HepG2 (cell line): ENCODE data around the gene LRRC10B. TPM values are rescaled to one million over a fixed set of nuclear protein-coding genes. Genes with fewer than 3 reads are reported as not detected.
A peak's percentile ranks its signal among the peaks of the same experiment; 100 is the strongest.

ENCODE experiments used
- JUND ChIP-seq: sonication (generic); formaldehyde crosslinking; IDR thresholded peaks from 2 replicates; pipeline ENCODE4 v1.8.0; 2022; ENCODE audit warnings: mild to moderate bottlenecking, missing genetic modification reagents
- KMT2A ChIP-seq: sonication (generic); formaldehyde crosslinking; IDR thresholded peaks from 2 replicates; pipeline ENCODE4 v1.4.0; 2020; ENCODE audit warnings: missing genetic modification reagents
- RBFOX2 ChIP-seq: fragments of 200-400 bp; formaldehyde crosslinking; IDR thresholded peaks from 2 replicates; pipeline ENCODE4 v1.6.1; 2017; ENCODE audit warnings: low read depth, mild to moderate bottlenecking, low read length
- RFXAP ChIP-seq: sonication (generic); formaldehyde crosslinking; IDR thresholded peaks from 2 replicates; pipeline ENCODE4 v1.4.0; 2020; ENCODE audit warnings: missing genetic modification reagents, borderline replicate concordance
- TP53 ChIP-seq: sonication (generic); formaldehyde crosslinking; conservative IDR thresholded peaks from 2 replicates; pipeline ENCODE4 v1.4.0; 2020; ENCODE audit warnings: missing genetic modification reagents
- YEATS4 ChIP-seq: sonication (generic); formaldehyde crosslinking; IDR thresholded peaks from 2 replicates; pipeline ENCODE4 v1.4.0; 2020; ENCODE audit warnings: missing genetic modification reagents, borderline replicate concordance
- ZNF143 ChIP-seq: sonication (generic); formaldehyde crosslinking; IDR thresholded peaks from 2 replicates; pipeline ENCODE4 v1.4.0; 2020; ENCODE audit warnings: missing genetic modification reagents
- ZNF562 ChIP-seq: sonication (generic); formaldehyde crosslinking; IDR thresholded peaks from 2 replicates; pipeline ENCODE4 v1.8.0; 2022; ENCODE audit warnings: missing genetic modification reagents, borderline replicate concordance
- ZNF607 ChIP-seq: sonication (generic); formaldehyde crosslinking; IDR thresholded peaks from 2 replicates; pipeline ENCODE4 v1.5.1; 2020; ENCODE audit warnings: missing genetic modification reagents, mild to moderate bottlenecking, borderline replicate concordance
- polyA plus RNA-seq, 8 experiments: library from polyadenylated mRNA; depleted of rRNA in 3 of 8; stranded (reverse) in 7 of 8; unstranded in 1 of 8; fragments of >200 nt; fragmentation: Illumina TruSeq in 4 of 8; extraction: Trizol in 4 of 8; gene quantifications; 2 replicates each; pipeline versions ENCODE4 v1.2.1 to v1.2.3, GENCODE V29; 2011 to 2016; ENCODE audit warnings: low read depth in 4 of 8, missing spikeins in 1 of 8, mixed read lengths in 1 of 8; ENCODE audit not compliant: insufficient read depth in 1 of 8
- total RNA-seq, 5 experiments: library from RNA; depleted of rRNA; stranded (reverse); fragments of >200 nt; fragmentation: Illumina TruSeq; extraction: Trizol; gene quantifications; 2 replicates each; pipeline ENCODE4 v1.2.3, GENCODE V29; 2016; ENCODE audit warnings: low read depth in 1 of 5
- TF ChIP-seq, protein P1 (sequence below): sonication (generic); formaldehyde crosslinking; conservative IDR thresholded peaks from 2 replicates; pipeline ENCODE4 v1.8.0; 2022; ENCODE audit warnings: missing genetic modification reagents
- TF ChIP-seq, protein P2 (sequence below): IDR thresholded peaks from 2 replicates; pipeline ENCODE4 v1.6.1; 2016; ENCODE audit warnings: missing compliant biosample characterization, missing genetic modification reagents, borderline replicate concordance
- TF ChIP-seq, protein P3 (sequence below), 2 experiments: sonication (generic) in 1 of 2; formaldehyde crosslinking in 1 of 2; IDR thresholded peaks; 2 replicates each; pipeline versions ENCODE4 v1.4.0 to v1.6.1; 2016 to 2020; ENCODE audit warnings: borderline replicate concordance in 1 of 2, low read depth in 1 of 2, mild to moderate bottlenecking in 1 of 2, missing genetic modification reagents in 1 of 2
- TF ChIP-seq, protein P4 (sequence below): sonication (generic); formaldehyde crosslinking; IDR thresholded peaks from 2 replicates; pipeline ENCODE4 v1.5.1; 2020; ENCODE audit warnings: mild to moderate bottlenecking, missing genetic modification reagents, moderate library complexity
- TF ChIP-seq, protein P5 (sequence below): sonication (generic); formaldehyde crosslinking; IDR thresholded peaks from 2 replicates; pipeline ENCODE4 v1.4.0; 2020; ENCODE audit warnings: missing genetic modification reagents

LRRC10B gene
- total and polyA plus RNA-seq, 2 of the 13 experiments (the other 11 are each of a cell fraction or from before 2014, with no cell fraction given) = not detected

DNA sequence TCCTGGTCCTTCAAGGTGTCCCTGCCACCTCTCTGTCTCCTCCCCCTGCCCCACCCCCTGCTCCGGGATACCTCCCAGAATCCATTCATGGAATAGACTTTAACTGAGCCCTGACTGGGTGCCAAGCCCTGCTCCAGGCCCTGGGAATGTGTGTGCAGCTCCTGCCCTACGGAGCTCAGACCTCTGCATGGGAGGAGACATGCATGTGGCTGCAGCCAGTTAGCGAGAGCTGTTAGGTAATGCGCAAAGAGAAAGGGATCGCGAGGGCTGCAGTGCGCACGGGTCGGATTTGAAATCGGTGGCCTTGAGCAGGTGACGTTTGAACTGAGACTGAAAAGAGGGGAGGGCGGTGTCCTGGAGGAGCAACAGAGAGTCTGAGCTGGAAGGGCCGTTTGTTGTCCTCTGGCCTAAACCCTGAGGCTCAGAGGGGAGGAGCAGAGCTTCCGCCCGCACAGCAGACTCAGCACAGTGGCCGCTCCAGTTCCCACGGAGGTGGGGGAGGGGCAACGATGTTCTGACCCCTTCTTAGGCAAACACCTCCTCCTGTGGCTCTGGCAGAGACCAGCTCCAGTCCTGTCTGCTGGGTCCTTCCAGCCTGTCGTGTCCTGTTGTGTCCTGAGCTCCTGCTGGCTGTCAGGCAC lies 19.8 kb upstream of the LRRC10B start (continued):
- TF ChIP-seq KMT2A (CRISPR knock-in tag) (no peak; the same call in 1 of the 2 replicates), YEATS4 (CRISPR knock-in tag) (peak; percentile 46), JUND (CRISPR knock-in tag) (no peak), ZNF143 (CRISPR knock-in tag) (0 out of 2 replicates have a peak, but pooled peaks have one; percentile 43), RBFOX2 (no peak), ZNF607 (CRISPR knock-in tag) (peak; percentile 47; the same call in 1 of the 2 replicates), ZNF562 (CRISPR knock-in tag) (no peak), RFXAP (no peak), TP53 (CRISPR knock-in tag) (no peak)
- TF ChIP-seq, protein P1, sequence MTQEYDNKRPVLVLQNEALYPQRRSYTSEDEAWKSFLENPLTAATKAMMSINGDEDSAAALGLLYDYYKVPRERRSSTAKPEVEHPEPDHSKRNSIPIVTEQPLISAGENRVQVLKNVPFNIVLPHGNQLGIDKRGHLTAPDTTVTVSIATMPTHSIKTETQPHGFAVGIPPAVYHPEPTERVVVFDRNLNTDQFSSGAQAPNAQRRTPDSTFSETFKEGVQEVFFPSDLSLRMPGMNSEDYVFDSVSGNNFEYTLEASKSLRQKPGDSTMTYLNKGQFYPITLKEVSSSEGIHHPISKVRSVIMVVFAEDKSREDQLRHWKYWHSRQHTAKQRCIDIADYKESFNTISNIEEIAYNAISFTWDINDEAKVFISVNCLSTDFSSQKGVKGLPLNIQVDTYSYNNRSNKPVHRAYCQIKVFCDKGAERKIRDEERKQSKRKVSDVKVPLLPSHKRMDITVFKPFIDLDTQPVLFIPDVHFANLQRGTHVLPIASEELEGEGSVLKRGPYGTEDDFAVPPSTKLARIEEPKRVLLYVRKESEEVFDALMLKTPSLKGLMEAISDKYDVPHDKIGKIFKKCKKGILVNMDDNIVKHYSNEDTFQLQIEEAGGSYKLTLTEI (CRISPR knock-in tag) = no peak
- TF ChIP-seq, protein P2, sequence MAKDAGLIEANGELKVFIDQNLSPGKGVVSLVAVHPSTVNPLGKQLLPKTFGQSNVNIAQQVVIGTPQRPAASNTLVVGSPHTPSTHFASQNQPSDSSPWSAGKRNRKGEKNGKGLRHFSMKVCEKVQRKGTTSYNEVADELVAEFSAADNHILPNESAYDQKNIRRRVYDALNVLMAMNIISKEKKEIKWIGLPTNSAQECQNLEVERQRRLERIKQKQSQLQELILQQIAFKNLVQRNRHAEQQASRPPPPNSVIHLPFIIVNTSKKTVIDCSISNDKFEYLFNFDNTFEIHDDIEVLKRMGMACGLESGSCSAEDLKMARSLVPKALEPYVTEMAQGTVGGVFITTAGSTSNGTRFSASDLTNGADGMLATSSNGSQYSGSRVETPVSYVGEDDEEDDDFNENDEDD (CRISPR knock-in tag) = peak; percentile 51; the same call in 1 of the 2 replicates
- TF ChIP-seq, protein P3, sequence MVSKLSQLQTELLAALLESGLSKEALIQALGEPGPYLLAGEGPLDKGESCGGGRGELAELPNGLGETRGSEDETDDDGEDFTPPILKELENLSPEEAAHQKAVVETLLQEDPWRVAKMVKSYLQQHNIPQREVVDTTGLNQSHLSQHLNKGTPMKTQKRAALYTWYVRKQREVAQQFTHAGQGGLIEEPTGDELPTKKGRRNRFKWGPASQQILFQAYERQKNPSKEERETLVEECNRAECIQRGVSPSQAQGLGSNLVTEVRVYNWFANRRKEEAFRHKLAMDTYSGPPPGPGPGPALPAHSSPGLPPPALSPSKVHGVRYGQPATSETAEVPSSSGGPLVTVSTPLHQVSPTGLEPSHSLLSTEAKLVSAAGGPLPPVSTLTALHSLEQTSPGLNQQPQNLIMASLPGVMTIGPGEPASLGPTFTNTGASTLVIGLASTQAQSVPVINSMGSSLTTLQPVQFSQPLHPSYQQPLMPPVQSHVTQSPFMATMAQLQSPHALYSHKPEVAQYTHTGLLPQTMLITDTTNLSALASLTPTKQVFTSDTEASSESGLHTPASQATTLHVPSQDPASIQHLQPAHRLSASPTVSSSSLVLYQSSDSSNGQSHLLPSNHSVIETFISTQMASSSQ (IDR thresholded peaks at IDR 0.05; ENCODE audit: low read depth) = no peak
- TF ChIP-seq, protein P3 (CRISPR knock-in tag; IDR thresholded peaks at IDR 0.05; ENCODE audit: borderline replicate concordance) = peak; percentile 57; the same call in 1 of the 2 replicates
- TF ChIP-seq, protein P4, sequence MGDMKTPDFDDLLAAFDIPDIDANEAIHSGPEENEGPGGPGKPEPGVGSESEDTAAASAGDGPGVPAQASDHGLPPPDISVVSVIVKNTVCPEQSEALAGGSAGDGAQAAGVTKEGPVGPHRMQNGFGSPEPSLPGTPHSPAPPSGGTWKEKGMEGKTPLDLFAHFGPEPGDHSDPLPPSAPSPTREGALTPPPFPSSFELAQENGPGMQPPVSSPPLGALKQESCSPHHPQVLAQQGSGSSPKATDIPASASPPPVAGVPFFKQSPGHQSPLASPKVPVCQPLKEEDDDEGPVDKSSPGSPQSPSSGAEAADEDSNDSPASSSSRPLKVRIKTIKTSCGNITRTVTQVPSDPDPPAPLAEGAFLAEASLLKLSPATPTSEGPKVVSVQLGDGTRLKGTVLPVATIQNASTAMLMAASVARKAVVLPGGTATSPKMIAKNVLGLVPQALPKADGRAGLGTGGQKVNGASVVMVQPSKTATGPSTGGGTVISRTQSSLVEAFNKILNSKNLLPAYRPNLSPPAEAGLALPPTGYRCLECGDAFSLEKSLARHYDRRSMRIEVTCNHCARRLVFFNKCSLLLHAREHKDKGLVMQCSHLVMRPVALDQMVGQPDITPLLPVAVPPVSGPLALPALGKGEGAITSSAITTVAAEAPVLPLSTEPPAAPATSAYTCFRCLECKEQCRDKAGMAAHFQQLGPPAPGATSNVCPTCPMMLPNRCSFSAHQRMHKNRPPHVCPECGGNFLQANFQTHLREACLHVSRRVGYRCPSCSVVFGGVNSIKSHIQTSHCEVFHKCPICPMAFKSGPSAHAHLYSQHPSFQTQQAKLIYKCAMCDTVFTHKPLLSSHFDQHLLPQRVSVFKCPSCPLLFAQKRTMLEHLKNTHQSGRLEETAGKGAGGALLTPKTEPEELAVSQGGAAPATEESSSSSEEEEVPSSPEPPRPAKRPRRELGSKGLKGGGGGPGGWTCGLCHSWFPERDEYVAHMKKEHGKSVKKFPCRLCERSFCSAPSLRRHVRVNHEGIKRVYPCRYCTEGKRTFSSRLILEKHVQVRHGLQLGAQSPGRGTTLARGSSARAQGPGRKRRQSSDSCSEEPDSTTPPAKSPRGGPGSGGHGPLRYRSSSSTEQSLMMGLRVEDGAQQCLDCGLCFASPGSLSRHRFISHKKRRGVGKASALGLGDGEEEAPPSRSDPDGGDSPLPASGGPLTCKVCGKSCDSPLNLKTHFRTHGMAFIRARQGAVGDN (CRISPR knock-in tag) = peak; percentile 89
- TF ChIP-seq, protein P5, sequence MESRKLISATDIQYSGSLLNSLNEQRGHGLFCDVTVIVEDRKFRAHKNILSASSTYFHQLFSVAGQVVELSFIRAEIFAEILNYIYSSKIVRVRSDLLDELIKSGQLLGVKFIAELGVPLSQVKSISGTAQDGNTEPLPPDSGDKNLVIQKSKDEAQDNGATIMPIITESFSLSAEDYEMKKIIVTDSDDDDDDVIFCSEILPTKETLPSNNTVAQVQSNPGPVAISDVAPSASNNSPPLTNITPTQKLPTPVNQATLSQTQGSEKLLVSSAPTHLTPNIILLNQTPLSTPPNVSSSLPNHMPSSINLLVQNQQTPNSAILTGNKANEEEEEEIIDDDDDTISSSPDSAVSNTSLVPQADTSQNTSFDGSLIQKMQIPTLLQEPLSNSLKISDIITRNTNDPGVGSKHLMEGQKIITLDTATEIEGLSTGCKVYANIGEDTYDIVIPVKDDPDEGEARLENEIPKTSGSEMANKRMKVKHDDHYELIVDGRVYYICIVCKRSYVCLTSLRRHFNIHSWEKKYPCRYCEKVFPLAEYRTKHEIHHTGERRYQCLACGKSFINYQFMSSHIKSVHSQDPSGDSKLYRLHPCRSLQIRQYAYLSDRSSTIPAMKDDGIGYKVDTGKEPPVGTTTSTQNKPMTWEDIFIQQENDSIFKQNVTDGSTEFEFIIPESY (CRISPR knock-in tag) = no peak
